SK-N-SH (cell line): ENCODE measurements around the gene RNF126. TPM values are rescaled to one million over a fixed set of nuclear protein-coding genes. Genes with fewer than 3 reads are reported as not detected.

Experiments
- CTCF ChIA-PET: fragments of 300-600, 350-600 bp; formaldehyde crosslinking; extraction: SDS; loops from one replicate; lab custom pipeline; 2021; lab: Yijun Ruan, JAX
- POLR2A ChIA-PET: fragments of 350-600 bp; sonication (Branson Sonifier 250); formaldehyde crosslinking; extraction: SDS; loops from one replicate; lab custom pipeline; 2020; ENCODE audit warnings: antibody characterized with exemption, inconsistent platforms; lab: Yijun Ruan, JAX
- DNase-seq: peaks from one replicate; pipeline ENCODE4 v3.0.0; 2012
- H2AFZ ChIP-seq: fragments of 200-600 bp; sonication (generic); 2 replicates; pipeline ENCODE4 v1.8.1; 2016; ENCODE audit warnings: antibody characterized with exemption, mild to moderate bottlenecking, low read depth
- H3F3A ChIP-seq: fragments of 200-600 bp; sonication (generic); replicated peaks from 2 replicates; pipeline ENCODE3; 2016; ENCODE audit warnings: antibody characterized with exemption, mild to moderate bottlenecking; ENCODE audit not compliant: insufficient read depth
- H3K27ac ChIP-seq, 2 experiments: fragments of 200-500 bp in 1 of 2; fragments of 200-600 bp in 1 of 2; sonication (Bioruptor generic) in 1 of 2; sonication (generic), shearing (Covaris generic) in 1 of 2; 2 replicates each; pipeline versions ENCODE4 v1.5.1 to v1.6.1; 2014 to 2016; ENCODE audit warnings: low read depth in 2 of 2, inconsistent platforms in 1 of 2, low read length in 1 of 2, mild to moderate bottlenecking in 1 of 2, mixed read lengths in 1 of 2
- H3K27me3 ChIP-seq: fragments of 200-600 bp; sonication (generic), shearing (Covaris generic); 2 replicates; pipeline ENCODE4 v1.6.1; 2016; ENCODE audit warnings: mixed run types; ENCODE audit not compliant: insufficient read depth
- H3K36me3 ChIP-seq, 2 experiments: fragments of 200-500 bp in 1 of 2; fragments of 200-600 bp in 1 of 2; sonication (Bioruptor generic) in 1 of 2; sonication (generic) in 1 of 2; replicated peaks in 1 of 2; 2 replicates each; pipeline versions ENCODE3 to v1.5.1; 2014 to 2016; ENCODE audit warnings: low read length in 1 of 2, mild to moderate bottlenecking in 1 of 2; ENCODE audit not compliant: insufficient read depth in 2 of 2, control insufficient read depth in 1 of 2
- H3K4me1 ChIP-seq, 2 experiments: fragments of 200-500 bp in 1 of 2; fragments of 200-600 bp in 1 of 2; sonication (Bioruptor generic) in 1 of 2; sonication (generic), shearing (Covaris generic) in 1 of 2; 2 replicates each; pipeline versions ENCODE4 v1.5.1 to v1.6.1; 2014 to 2016; ENCODE audit warnings: low read depth in 1 of 2, low read length in 1 of 2, mixed run types in 1 of 2; ENCODE audit not compliant: insufficient read depth in 2 of 2, control insufficient read depth in 1 of 2
- H3K4me2 ChIP-seq: fragments of 200-600 bp; sonication (generic), shearing (Covaris generic); 2 replicates; pipeline ENCODE4 v1.6.1; 2017; ENCODE audit warnings: mixed run types
- H3K4me3 ChIP-seq, 2 experiments: fragments of 200-500 bp in 1 of 2; fragments of 200-600 bp in 1 of 2; sonication (Bioruptor generic) in 1 of 2; sonication (generic), shearing (Covaris generic) in 1 of 2; 2 replicates each; pipeline versions ENCODE4 v1.5.1 to v1.8.1; 2014 to 2016; ENCODE audit warnings: low read depth in 2 of 2, inconsistent platforms in 1 of 2, low read length in 1 of 2, mild to moderate bottlenecking in 1 of 2, mixed read lengths in 1 of 2, moderate library complexity in 1 of 2
- H3K79me2 ChIP-seq: fragments of 200-600 bp; sonication (generic); 2 replicates; pipeline ENCODE4 v1.8.1; 2017; ENCODE audit warnings: mild to moderate bottlenecking; ENCODE audit not compliant: insufficient read depth
- H3K9ac ChIP-seq: fragments of 200-600 bp; sonication (generic); 2 replicates; pipeline ENCODE4 v1.6.1; 2017; ENCODE audit warnings: mixed run types
- H3K9me2 ChIP-seq: fragments of 200-600 bp; sonication (generic); 2 replicates; pipeline ENCODE4 v1.6.1; 2017; ENCODE audit warnings: mixed run types
- H3K9me3 ChIP-seq: fragments of 200-600 bp; sonication (generic); 2 replicates; pipeline ENCODE4 v1.6.1; 2017; ENCODE audit warnings: mixed run types, mild to moderate bottlenecking, moderate library complexity
- H4K20me1 ChIP-seq: fragments of 200-600 bp; sonication (generic); 2 replicates; pipeline ENCODE4 v1.6.1; 2017; ENCODE audit warnings: mild to moderate bottlenecking, mixed run types; ENCODE audit not compliant: insufficient read depth
- CTCF ChIP-seq: fragments of 200-600 bp; sonication (generic); IDR thresholded peaks from 2 replicates; pipeline ENCODE4 v1.6.1; 2017; ENCODE audit warnings: antibody characterized with exemption, mild to moderate bottlenecking, moderate library complexity
- EP300 ChIP-seq, 2 experiments: IDR thresholded peaks; 2 replicates each; pipeline versions ENCODE4 v1.4.0 to v1.6.1; 2012; ENCODE audit warnings: borderline replicate concordance in 1 of 2, low read depth in 1 of 2, low read length in 1 of 2
- EZH2phosphoT487 ChIP-seq: fragments of 200-600 bp; sonication (generic); IDR thresholded peaks from 2 replicates; pipeline ENCODE4 v1.6.1; 2017; ENCODE audit warnings: low read depth, mixed run types, mild to moderate bottlenecking, antibody characterized with exemption, moderate library complexity, borderline replicate concordance
- FOSL2 ChIP-seq: IDR thresholded peaks from 2 replicates; pipeline ENCODE4 v1.4.0; 2012; ENCODE audit warnings: low read depth, mild to moderate bottlenecking, moderate library complexity, borderline replicate concordance
- FOXJ3 ChIP-seq: sonication (generic); formaldehyde crosslinking; IDR thresholded peaks from 2 replicates; pipeline ENCODE4 v1.5.1; 2020; ENCODE audit warnings: mild to moderate bottlenecking, missing genetic modification reagents
- GABPA ChIP-seq: IDR thresholded peaks from 2 replicates; pipeline ENCODE4 v1.4.0; 2012; ENCODE audit warnings: low read depth, mild to moderate bottlenecking
- IRF3 ChIP-seq: fragments of 150-350 bp; IDR thresholded peaks from 2 replicates; pipeline ENCODE4 v1.6.1; 2016; ENCODE audit warnings: mild to moderate bottlenecking, low read depth, low read length
- MAX ChIP-seq: IDR thresholded peaks from 2 replicates; pipeline ENCODE4 v1.4.0; 2012; ENCODE audit warnings: low read depth
- MXI1 ChIP-seq: IDR thresholded peaks from 2 replicates; pipeline ENCODE4 v1.6.1; 2012; ENCODE audit warnings: mild to moderate bottlenecking, low read depth, low read length, improper control_type of control experiment
- NFIC ChIP-seq: IDR thresholded peaks from 2 replicates; pipeline ENCODE4 v1.4.0; 2012; ENCODE audit warnings: borderline replicate concordance
- NRF1 ChIP-seq: IDR thresholded peaks from 2 replicates; pipeline ENCODE4 v1.6.1; 2012; ENCODE audit warnings: low read depth, mild to moderate bottlenecking, low read length
- PBX3 ChIP-seq: IDR thresholded peaks from 2 replicates; pipeline ENCODE4; 2012
- POLR2AphosphoS5 ChIP-seq: IDR thresholded peaks from 2 replicates; pipeline ENCODE4 v1.6.1; 2012; ENCODE audit warnings: low read depth, low read length
- RCOR1 ChIP-seq: fragments of 150-350 bp; IDR thresholded peaks from 2 replicates; pipeline ENCODE4 v1.6.1; 2017; ENCODE audit warnings: antibody characterized with exemption, low read length
- RXRA ChIP-seq: IDR thresholded peaks from 2 replicates; pipeline ENCODE4 v1.4.0; 2012; ENCODE audit warnings: low read depth, mild to moderate bottlenecking, borderline replicate concordance
- SMC3 ChIP-seq: IDR thresholded peaks from 2 replicates; pipeline ENCODE4 v1.6.1; 2012; ENCODE audit warnings: low read depth, low read length, improper control_type of control experiment
- TAF1 ChIP-seq: IDR thresholded peaks from 2 replicates; pipeline ENCODE4 v1.6.1; 2012; ENCODE audit warnings: low read depth, mild to moderate bottlenecking, low read length, moderate library complexity, borderline replicate concordance
- USF1 ChIP-seq: IDR thresholded peaks from 2 replicates; pipeline ENCODE4 v1.4.0; 2012; ENCODE audit warnings: low read depth, borderline replicate concordance
- YY1 ChIP-seq: IDR thresholded peaks from 2 replicates; pipeline ENCODE4 v1.4.0; 2012; ENCODE audit warnings: low read depth, mild to moderate bottlenecking
- WGBS: methylation state at CpG from one replicate; pipeline ENCODE4 v1.1.6; 2017; ENCODE audit warnings: low lambda C conversion rate; 5-methylcytosine and 5-hydroxymethylcytosine counted together
- polyA plus RNA-seq, 3 experiments: library from polyadenylated mRNA; depleted of rRNA; stranded (reverse); fragments of >200 nt; gene quantifications; 2 replicates each; pipeline ENCODE4 v1.2.3, GENCODE V29; 2012

Gene RNF126
- polyA plus RNA-seq, 1 of the 3 experiments (the other 2 are of a cell fraction) = 12.9 TPM

- POLR2A ChIA-PET = interaction anchor here (0.9 kb wide), 1 partner anchor 15 kb away, joined by 3 read pairs; the partner anchor contains the start of gene RNF126
- WGBS = 94% methylated on average over 51 of the region's 52 CpGs
Observed at GRCh38 chr19:647566-648284, 15.3 kb downstream of the RNF126 start.

More at GRCh38 chr19:647566-648284, 15.3 kb downstream of the RNF126 start:
- H3K27me3 ChIP-seq = no peaks in the 10 kb centered on the region
- no peak overlapping the region for H3K4me3 ChIP-seq
- peaks cover 0 to 59% of the 10 kb centered on the region in 2 experiments for H3K36me3 ChIP-seq
- CTCF ChIA-PET = no interaction called here
- TF ChIP-seq PBX3 (no peak), MAX (no peak), FOSL2 (no peak), NFIC (no peak), SMC3 (no peak), YY1 (no peak), RXRA (no peak), TAF1 (no peak), POLR2AphosphoS5 (no peak), IRF3 (no peak), EP300 (IDR thresholded peaks at IDR 0.05; ENCODE audit: borderline replicate concordance in 1 of 2, low read depth in 1 of 2, low read length in 1 of 2) (no peak), RCOR1 (no peak), USF1 (no peak), NRF1 (no peak), EZH2phosphoT487 (no peak), MXI1 (no peak), FOXJ3 (CRISPR knock-in tag) (no peak), CTCF (no peak), GABPA (no peak)
- peaks cover 12% of the 10 kb centered on the region for H3K79me2 ChIP-seq
- no peaks in the 10 kb centered on the region for H3F3A ChIP-seq
- no peaks in the 10 kb centered on the region for H3K4me1 ChIP-seq
- H3K9me3 ChIP-seq = no peaks in the 10 kb centered on the region
- no peak overlapping the region for H2AFZ ChIP-seq
- no peaks in the 10 kb centered on the region for H3K9me2 ChIP-seq
- no peak overlapping the region for H3K9ac ChIP-seq
- DNase-seq = no peak
- peaks cover 11% of the 10 kb centered on the region for H4K20me1 ChIP-seq
- no peak overlapping the region for H3K4me2 ChIP-seq
- H3K27ac ChIP-seq = no peak overlapping the region
